Measurements from ENCODE around the gene NFIA.
"Not testable (repeated sequence)": the region's sequence is repeated elsewhere in the genome, so short reads cannot be mapped to it uniquely, and the experiment has no call there.

Gene NFIA

GRCh38 chr1:61109158-61109557, 26.8 kb downstream of the NFIA start:
- no peak for DNase-seq

GRCh38 chr1:61109910-61110309, 27.5 kb downstream of the NFIA start:
- DNase-seq = no peak

- DNase-seq = no peak
Observed at GRCh38 chr1:61110554-61110953, 28.2 kb downstream of the NFIA start.

- no peak for DNase-seq
Observed at GRCh38 chr1:61111084-61112004, 29.0 kb downstream of the NFIA start.

- DNase-seq = no peak
Observed at GRCh38 chr1:61114178-61114870, 32.0 kb downstream of the NFIA start.

GRCh38 chr1:61115436-61115835, 33.1 kb downstream of the NFIA start:
- DNase-seq = no peak

- DNase-seq = no peak
Observed at GRCh38 chr1:61116421-61116820, 34.1 kb downstream of the NFIA start.

- no peak for DNase-seq
Observed at GRCh38 chr1:61117283-61117682, 34.9 kb downstream of the NFIA start.

- no peak for DNase-seq
Observed at GRCh38 chr1:61119085-61119484, 36.7 kb downstream of the NFIA start.

- no peak for DNase-seq
Observed at GRCh38 chr1:61120246-61120840, 38.0 kb downstream of the NFIA start.

- DNase-seq = no peak
Observed at GRCh38 chr1:61120998-61121397, 38.6 kb downstream of the NFIA start.

- DNase-seq = no peak
Observed at GRCh38 chr1:61121631-61122030, 39.3 kb downstream of the NFIA start.

- no peak for DNase-seq
Observed at GRCh38 chr1:61122389-61122788, 40.0 kb downstream of the NFIA start.

GRCh38 chr1:61123326-61123725, 41.0 kb downstream of the NFIA start:
- no peak for DNase-seq

GRCh38 chr1:61124078-61124477, 41.7 kb downstream of the NFIA start:
- no peak for DNase-seq

GRCh38 chr1:61124696-61125095, 42.3 kb downstream of the NFIA start:
- no peak for DNase-seq

GRCh38 chr1:61125263-61125662, 42.9 kb downstream of the NFIA start:
- no peak for DNase-seq

GRCh38 chr1:61125895-61126294, 43.5 kb downstream of the NFIA start:
- DNase-seq = no peak

GRCh38 chr1:61126843-61127242, 44.5 kb downstream of the NFIA start:
- DNase-seq = not testable (repeated sequence)

- DNase-seq = no peak
Observed at GRCh38 chr1:61130338-61131000, 48.1 kb downstream of the NFIA start.

GRCh38 chr1:61131248-61131647, 48.9 kb downstream of the NFIA start:
- DNase-seq = no peak

- DNase-seq = no peak
Observed at GRCh38 chr1:61131716-61132115, 49.4 kb downstream of the NFIA start.

GRCh38 chr1:61132176-61132638, 49.8 kb downstream of the NFIA start:
- no peak for DNase-seq

All from activated naive CD4-positive, alpha-beta T cell treated with anti-CD3 and anti-CD28 coated beads, Interleukin-2, amount 50 U/mL, for 16 hours (primary cell).